ENCODE results near the gene NSFL1C.
"Not testable (repeated sequence)": the region's sequence is repeated elsewhere in the genome, so short reads cannot be mapped to it uniquely, and the experiment has no call there.

DNA sequence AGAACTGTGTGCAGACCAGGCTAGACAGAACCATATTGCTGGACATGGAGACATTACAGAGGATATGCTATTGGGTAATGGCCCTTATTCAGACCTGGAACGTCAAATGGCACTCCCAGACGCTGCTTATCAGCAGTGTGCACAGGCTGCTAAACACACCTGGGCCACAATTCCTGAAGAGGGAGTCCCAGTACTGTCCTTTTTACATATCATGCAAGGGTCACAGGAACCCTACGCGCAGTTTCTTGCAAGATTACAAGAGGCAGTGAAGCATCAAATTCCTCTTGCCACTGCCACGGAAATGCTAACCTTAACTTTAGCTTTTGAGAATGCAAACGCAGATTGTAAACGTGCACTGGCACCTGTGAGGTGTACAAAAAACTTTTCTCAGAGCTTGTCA is 68.5 kb downstream of the NSFL1C start:
- TF ChIP-seq, protein P1, sequence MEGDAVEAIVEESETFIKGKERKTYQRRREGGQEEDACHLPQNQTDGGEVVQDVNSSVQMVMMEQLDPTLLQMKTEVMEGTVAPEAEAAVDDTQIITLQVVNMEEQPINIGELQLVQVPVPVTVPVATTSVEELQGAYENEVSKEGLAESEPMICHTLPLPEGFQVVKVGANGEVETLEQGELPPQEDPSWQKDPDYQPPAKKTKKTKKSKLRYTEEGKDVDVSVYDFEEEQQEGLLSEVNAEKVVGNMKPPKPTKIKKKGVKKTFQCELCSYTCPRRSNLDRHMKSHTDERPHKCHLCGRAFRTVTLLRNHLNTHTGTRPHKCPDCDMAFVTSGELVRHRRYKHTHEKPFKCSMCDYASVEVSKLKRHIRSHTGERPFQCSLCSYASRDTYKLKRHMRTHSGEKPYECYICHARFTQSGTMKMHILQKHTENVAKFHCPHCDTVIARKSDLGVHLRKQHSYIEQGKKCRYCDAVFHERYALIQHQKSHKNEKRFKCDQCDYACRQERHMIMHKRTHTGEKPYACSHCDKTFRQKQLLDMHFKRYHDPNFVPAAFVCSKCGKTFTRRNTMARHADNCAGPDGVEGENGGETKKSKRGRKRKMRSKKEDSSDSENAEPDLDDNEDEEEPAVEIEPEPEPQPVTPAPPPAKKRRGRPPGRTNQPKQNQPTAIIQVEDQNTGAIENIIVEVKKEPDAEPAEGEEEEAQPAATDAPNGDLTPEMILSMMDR (IDR thresholded peaks at IDR 0.05; ENCODE audit: poor library complexity): peak; percentile 29
- not testable (repeated sequence) for TF ChIP-seq EZH2phosphoT487 (IDR thresholded peaks at IDR 0.05; ENCODE audit: low read depth, severe bottlenecking, unreplicated experiment); EZH2 (IDR thresholded peaks at IDR 0.05; ENCODE audit: borderline replicate concordance)

All from hepatocyte (in vitro differentiated cells).